SJSA1 (cell line): Measurements from ENCODE around the gene MAFF. TPM values are rescaled to one million over a fixed set of nuclear protein-coding genes. Genes with fewer than 3 reads are reported as not detected.

Source experiments
- DNase-seq, 2 experiments: peaks; one replicate each; pipeline ENCODE4 v3.0.0-alpha.2; 2015 to 2020; ENCODE audit warnings: low spot score in 2 of 2, low read depth in 1 of 2
- H3K27ac ChIP-seq: fragments of 250-450 bp; sonication (Bioruptor Pico); 2 replicates; pipeline ENCODE4 v1.5.1; 2020; ENCODE audit warnings: mild to moderate bottlenecking, moderate library complexity
- H3K27me3 ChIP-seq: fragments of 250-450 bp; sonication (Bioruptor Pico); replicated peaks from 2 replicates; pipeline ENCODE4 v1.5.1; 2020; ENCODE audit warnings: mild to moderate bottlenecking, moderate library complexity
- H3K36me3 ChIP-seq: fragments of 250-450 bp; sonication (Bioruptor Pico); 2 replicates; pipeline ENCODE4 v1.5.1; 2020; ENCODE audit warnings: mild to moderate bottlenecking
- H3K4me1 ChIP-seq: fragments of 250-450 bp; sonication (Bioruptor Pico); replicated peaks from 2 replicates; pipeline ENCODE4 v1.6.1; 2021; ENCODE audit warnings: mild to moderate bottlenecking
- H3K4me3 ChIP-seq: fragments of 250-450 bp; sonication (Bioruptor Pico); 2 replicates; pipeline ENCODE4 v1.5.1; 2020; ENCODE audit warnings: mild to moderate bottlenecking
- H3K9me3 ChIP-seq: fragments of 250-450 bp; sonication (Bioruptor Pico); replicated peaks from 2 replicates; pipeline ENCODE4 v1.5.1; 2020; ENCODE audit warnings: mild to moderate bottlenecking
- total RNA-seq: library from RNA; depleted of rRNA; stranded (reverse); fragments of >200 nt; shearing (Covaris generic); gene quantifications from 2 replicates; pipeline ENCODE4 v1.2.3, GENCODE V29; 2014

Gene MAFF
- total RNA-seq, 1 experiment from 2014 or later: 52.1 TPM

DNA sequence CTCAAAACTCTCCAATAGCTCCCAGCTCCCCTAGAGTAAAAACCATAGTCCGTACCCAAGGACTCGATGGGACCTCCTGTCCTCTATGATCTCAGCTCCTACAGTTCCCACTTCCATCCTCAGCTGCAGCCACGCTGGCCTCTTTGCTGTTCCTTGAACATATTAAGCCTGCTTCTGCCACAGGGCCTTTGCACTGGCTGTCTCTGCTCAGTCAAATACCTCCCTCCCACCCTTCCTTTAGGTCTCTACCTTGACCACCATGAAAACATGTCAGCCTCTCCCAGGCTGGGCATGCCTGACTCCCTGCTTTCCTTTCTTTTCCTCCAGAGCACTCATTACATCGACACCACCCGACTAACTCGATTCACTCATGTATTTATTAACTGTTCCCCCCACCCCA, 46.5 kb downstream of the MAFF start:
- no peak for DNase-seq
- no peaks in the 10 kb centered on the region; the same call in 1 of the 2 replicates for H3K9me3 ChIP-seq

DNA sequence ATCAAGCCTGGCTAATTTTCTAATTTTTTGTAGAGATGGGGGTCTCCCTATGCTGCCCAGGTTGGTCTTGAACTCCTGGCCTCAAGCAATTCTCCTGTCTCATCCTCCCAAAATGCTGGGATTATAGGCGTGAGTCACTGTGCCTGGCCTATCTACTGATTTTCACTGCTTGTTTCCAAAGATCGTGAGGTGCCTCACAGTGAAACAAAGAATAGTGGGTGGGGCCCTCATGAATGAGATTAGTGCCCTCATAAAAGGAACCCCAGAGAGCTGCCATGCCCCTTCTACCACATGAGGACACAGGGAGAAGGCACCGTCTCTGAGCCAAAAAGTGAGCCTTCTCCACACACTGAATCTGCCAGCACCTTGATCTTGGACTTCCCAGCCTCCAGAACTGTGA, 47.5 kb downstream of the MAFF start:
- Histone ChIP-seq H3K27ac (no peak overlapping the region), H3K4me3 (no peak overlapping the region), H3K9me3 (no peaks in the 10 kb centered on the region; the same call in 1 of the 2 replicates), H3K4me1 (no peaks in the 10 kb centered on the region), H3K36me3 (peaks cover 35% of the 10 kb centered on the region), H3K27me3 (no peaks in the 10 kb centered on the region)
- DNase-seq: no peak

More for the DNA sequence above, 46.5 kb downstream of the MAFF start:
- peaks cover 8% of the 10 kb centered on the region for H3K4me1 ChIP-seq
- no peak overlapping the region for H3K4me3 ChIP-seq
- no peak overlapping the region for H3K27ac ChIP-seq
- peaks cover 46% of the 10 kb centered on the region for H3K36me3 ChIP-seq
- H3K27me3 ChIP-seq: no peaks in the 10 kb centered on the region

DNA sequence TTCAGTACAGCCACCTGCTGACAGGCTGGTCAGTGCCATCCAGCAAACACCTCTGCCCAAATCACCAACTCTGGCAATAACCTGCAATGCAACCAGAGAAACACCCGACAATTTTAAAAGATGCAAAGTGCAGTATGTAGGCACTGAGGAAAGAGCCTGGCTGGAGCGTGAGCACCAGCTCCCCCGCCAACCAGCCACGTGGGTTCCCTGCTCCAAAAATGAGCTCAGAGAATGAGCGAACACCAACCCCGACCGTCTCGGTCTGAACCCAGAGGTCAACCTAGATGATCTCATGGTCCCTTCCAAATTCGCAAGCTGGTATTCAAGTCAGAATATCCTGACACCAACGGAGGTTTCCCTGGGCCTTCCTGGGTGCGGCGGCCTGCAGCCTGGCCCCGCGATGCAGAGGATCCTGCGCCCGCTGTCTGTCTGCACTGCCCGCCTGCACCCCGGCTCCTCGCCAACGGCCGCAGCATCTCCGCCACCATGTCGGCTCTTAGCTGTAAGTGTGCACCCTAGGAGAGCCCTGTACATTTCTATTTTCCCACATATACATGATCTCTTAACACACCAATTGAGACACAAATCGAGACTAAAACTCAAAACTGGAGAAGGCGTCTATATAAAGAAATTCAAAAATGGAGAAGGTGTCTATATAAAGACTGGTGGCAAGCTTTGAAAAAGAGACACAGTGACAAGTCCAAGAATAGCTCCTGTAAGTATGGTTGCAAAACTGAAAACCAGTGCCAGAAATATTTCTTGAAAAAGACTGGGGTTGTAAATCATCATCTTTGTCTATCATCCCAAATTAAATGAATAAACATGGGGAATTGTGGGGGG, 48.2 kb downstream of the MAFF start:
- DNase-seq: no peak
- no peaks in the 10 kb centered on the region for H3K4me1 ChIP-seq
- H3K4me3 ChIP-seq: no peak overlapping the region
- H3K9me3 ChIP-seq: no peaks in the 10 kb centered on the region; the same call in 1 of the 2 replicates
- H3K27ac ChIP-seq: no peak overlapping the region
- H3K27me3 ChIP-seq: no peaks in the 10 kb centered on the region
- H3K36me3 ChIP-seq: peaks cover 29% of the 10 kb centered on the region

DNA sequence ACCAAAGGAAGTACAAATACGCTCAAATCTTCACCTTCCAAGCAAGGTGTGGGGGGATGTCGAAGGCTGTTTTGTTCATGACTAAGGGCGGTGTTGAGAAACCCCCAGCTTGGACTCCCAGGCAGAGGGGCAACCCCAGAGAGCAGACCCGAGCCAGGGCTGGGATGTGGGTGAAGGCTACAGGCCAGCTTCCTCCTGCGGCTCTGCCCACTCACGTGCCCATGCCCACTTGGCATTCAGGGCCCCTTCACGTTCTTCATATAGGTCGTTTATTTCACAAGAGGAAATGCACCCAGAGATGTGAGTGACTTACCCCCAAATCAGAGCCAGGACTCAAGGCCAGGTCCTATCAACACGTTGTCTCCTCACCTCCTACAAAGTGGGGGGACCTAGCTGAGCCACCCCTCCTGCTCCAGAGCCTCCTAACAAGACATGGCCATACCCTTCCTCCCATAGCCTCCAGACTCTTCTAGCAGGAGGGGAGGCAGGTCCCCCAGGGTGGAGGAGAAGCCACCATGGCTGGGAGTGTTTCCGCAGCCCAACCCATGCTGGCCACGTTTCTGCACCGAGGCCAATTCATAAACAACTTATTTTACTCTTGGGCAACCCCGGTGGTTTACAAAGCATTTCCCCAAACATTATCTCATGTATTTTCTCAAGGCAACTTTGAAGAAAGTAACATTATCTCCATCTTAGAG, 49.0 kb downstream of the MAFF start:
- no peak for DNase-seq
- Histone ChIP-seq H3K27ac (no peak overlapping the region), H3K4me3 (no peak overlapping the region)

DNA sequence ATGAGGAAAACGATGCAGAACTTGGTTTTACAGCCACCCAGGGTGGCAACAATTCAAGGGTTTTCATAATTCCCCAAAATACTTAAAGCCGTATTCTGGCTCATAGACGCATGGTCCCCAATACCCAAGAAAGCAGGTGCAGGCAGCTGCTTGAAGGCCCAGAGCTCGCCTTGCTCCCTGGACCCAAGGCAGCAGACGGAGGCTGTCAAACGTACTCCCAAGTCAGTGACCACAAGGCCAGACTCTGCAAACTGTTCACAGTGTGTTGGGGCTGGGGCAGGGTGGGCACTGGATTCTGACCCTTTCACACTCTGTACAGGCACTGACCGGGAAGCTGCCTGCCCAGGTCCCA, 49.5 kb downstream of the MAFF start:
- H3K9me3 ChIP-seq: no peaks in the 10 kb centered on the region; the same call in 1 of the 2 replicates
- H3K27ac ChIP-seq: no peak overlapping the region
- DNase-seq: no peak
- no peak overlapping the region for H3K4me3 ChIP-seq
- H3K36me3 ChIP-seq: peaks cover 24% of the 10 kb centered on the region
- no peaks in the 10 kb centered on the region for H3K4me1 ChIP-seq
- no peaks in the 10 kb centered on the region for H3K27me3 ChIP-seq

More for the DNA sequence above, 49.0 kb downstream of the MAFF start:
- Histone ChIP-seq H3K4me1 (no peaks in the 10 kb centered on the region), H3K9me3 (no peaks in the 10 kb centered on the region; the same call in 1 of the 2 replicates), H3K27me3 (no peaks in the 10 kb centered on the region), H3K36me3 (peaks cover 29% of the 10 kb centered on the region)

DNA sequence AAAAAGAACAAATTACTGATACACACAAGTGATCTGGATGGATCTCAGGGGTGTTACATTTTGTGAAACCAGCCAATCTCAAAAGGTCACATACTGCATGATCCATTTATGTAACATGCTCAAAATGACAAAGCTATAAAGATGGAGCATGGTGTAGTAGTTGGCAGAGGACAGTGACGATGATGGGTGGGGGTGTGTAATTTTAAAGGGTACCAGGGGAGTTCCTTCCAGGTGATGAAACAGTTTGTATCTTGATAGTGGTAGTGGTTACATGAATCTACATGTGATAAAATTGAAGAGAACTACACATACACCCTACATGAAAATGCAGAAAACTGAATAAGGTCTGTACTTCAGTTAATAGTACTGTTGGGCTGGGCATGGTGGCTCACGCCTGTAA, 53.9 kb downstream of the MAFF start:
- H3K4me1 ChIP-seq: peaks cover 11% of the 10 kb centered on the region
- H3K9me3 ChIP-seq: no peaks in the 10 kb centered on the region
- H3K36me3 ChIP-seq: peaks cover 4% of the 10 kb centered on the region; the same call in 1 of the 2 replicates
- H3K4me3 ChIP-seq: no peak overlapping the region
- no peak overlapping the region for H3K27ac ChIP-seq
- no peaks in the 10 kb centered on the region for H3K27me3 ChIP-seq
- no peak for DNase-seq

DNA sequence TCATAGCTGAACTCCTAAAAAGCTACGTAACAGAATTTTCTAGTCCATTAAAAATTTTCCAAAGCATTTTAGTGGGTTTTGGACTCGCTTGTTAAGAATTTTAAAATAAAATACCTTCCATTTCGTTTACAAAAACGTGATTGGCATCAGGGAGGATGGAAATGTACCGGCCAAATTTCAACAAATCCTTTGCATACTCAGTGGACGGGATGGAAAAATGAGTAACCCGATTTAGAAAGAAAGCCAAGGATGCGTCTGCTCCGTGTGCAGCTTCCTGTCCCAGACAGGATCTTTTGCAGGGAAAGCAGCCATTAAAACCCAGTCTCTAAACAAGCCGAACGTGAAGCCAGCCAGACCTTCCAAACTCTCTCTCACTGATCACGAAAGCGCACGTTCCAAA, 55.4 kb downstream of the MAFF start:
- Histone ChIP-seq H3K4me1 (peaks cover 11% of the 10 kb centered on the region), H3K4me3 (no peak overlapping the region), H3K36me3 (peaks cover 12% of the 10 kb centered on the region), H3K27me3 (no peaks in the 10 kb centered on the region), H3K9me3 (no peaks in the 10 kb centered on the region), H3K27ac (peak overlapping the region; percentile 50)
- DNase-seq: no peak

DNA sequence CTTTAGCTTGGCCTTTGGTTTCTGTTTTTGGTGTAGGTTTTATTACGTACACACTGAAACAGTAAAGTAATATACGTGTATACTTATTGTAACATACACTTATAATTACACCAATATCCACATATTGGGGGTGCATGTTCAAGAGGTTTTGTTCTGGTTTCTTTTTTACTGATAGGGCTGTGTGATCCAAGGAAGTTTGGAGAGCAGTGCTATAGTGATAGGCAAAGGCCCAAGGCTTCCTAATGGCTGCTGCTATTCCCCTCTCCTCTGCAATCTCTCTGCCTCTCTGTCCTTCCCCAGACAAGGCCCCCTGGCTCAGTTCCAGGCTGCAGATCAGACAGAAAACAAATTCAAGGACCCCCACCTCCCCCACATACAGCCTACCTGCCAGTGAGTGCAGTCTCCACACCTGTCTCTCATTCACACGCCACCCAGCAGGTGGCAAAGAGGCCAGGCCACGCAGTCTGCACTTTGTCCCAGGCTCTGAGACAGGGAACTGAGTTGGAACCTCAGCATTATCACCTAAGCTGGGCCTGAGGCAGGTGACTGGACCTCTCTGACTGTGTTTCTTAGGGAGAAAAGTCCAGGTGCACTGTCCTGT, 56.0 kb downstream of the MAFF start:
- H3K9me3 ChIP-seq: no peaks in the 10 kb centered on the region
- DNase-seq: no peak
- no peaks in the 10 kb centered on the region for H3K27me3 ChIP-seq
- H3K36me3 ChIP-seq: peaks cover 18% of the 10 kb centered on the region
- no peak overlapping the region for H3K4me3 ChIP-seq
- H3K4me1 ChIP-seq: peaks cover 11% of the 10 kb centered on the region
- H3K27ac ChIP-seq: peak overlapping the region; percentile 50

DNA sequence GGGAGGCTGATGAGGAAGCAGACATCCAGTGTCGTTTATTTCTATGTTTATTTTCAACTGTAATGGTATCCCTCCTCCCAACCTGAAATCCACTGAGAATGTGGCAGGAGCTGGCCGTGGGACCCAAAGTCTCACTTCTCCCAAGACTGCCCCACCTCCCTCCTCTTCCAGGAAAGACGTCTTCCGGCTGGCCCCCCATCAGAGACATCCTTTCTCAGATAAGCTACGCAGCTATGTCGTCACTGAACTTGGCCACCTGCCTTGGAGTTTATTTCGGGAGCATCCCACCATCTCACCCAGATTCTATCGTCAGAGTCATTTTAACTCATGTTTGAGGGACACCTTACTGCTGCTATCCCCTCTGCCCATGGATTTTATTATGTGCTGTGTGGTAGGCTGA, 57.1 kb downstream of the MAFF start:
- Histone ChIP-seq H3K4me1 (peaks cover 11% of the 10 kb centered on the region), H3K27ac (no peak overlapping the region), H3K27me3 (no peaks in the 10 kb centered on the region), H3K4me3 (no peak overlapping the region), H3K9me3 (no peaks in the 10 kb centered on the region), H3K36me3 (peaks cover 29% of the 10 kb centered on the region)
- DNase-seq: no peak

DNA sequence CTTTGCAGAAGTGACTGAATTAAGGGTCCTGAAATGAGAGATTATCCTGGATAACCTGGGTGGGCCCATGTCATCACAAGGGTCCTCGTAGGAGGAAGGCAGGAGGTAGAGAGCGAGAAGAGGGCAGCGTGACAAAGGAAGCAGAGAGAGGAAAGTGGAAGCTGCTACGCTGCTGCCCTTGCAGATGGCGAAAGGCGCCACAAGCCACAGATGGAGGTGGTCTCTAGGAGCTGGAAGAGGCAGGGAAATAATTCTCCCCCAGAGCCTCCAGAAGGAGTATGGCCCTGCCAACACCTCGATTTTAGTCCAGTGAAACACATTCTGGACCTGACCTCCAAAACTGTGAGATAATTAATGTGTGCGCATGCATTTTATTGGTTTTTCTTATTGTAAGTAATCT, 57.6 kb downstream of the MAFF start:
- Histone ChIP-seq H3K36me3 (peaks cover 34% of the 10 kb centered on the region), H3K27me3 (no peaks in the 10 kb centered on the region), H3K9me3 (no peaks in the 10 kb centered on the region), H3K27ac (no peak overlapping the region), H3K4me1 (peaks cover 11% of the 10 kb centered on the region), H3K4me3 (no peak overlapping the region)
- no peak for DNase-seq

DNA sequence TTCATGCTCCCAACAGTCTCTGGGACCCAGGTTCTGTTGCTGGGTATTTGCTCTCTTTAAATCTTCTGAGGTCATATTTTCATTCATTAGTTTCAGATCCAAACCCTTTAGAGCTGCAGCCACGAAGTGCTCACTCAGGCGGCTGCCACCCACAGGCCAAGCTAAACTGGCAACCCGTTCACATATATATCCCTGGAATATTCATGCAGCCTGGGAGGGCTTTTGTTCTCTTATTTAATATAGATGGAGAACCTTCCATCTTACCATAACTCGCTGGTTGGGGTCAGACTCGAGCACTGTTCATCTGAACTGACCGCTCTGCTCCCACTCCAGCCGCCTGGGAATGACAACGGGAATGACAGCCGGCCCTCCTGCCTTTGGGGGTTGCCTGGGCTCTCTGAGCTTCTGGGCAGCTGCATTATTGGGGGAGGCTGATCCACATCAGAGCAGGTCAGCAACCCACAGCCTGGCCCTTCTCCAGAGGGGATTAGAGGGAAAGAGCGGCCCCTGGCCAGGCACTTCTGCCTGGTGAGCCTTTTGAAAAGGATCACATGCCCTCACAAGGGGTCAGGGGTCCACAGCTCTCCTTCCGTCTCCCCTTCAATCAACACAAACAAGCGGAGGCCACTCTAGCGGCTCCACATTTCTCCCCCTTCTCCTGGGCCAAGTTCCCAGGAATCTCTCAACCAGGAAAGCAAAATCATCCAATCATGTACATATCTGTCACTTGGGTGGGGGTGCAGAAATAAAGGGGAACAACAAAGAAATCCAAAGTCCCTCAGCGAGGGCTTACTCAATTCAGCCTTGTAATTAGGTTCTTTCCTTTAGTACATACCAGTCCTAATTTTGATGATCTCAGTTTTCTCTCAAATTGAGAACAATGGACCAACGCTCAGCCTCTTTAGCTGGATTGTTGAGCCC, 59.2 kb downstream of the MAFF start:
- H3K36me3 ChIP-seq: peaks cover 47% of the 10 kb centered on the region
- DNase-seq: no peak
- H3K4me1 ChIP-seq: peaks cover 11% of the 10 kb centered on the region
- H3K27ac ChIP-seq: no peak overlapping the region
- H3K4me3 ChIP-seq: no peak overlapping the region
- no peaks in the 10 kb centered on the region for H3K27me3 ChIP-seq
- H3K9me3 ChIP-seq: no peaks in the 10 kb centered on the region

DNA sequence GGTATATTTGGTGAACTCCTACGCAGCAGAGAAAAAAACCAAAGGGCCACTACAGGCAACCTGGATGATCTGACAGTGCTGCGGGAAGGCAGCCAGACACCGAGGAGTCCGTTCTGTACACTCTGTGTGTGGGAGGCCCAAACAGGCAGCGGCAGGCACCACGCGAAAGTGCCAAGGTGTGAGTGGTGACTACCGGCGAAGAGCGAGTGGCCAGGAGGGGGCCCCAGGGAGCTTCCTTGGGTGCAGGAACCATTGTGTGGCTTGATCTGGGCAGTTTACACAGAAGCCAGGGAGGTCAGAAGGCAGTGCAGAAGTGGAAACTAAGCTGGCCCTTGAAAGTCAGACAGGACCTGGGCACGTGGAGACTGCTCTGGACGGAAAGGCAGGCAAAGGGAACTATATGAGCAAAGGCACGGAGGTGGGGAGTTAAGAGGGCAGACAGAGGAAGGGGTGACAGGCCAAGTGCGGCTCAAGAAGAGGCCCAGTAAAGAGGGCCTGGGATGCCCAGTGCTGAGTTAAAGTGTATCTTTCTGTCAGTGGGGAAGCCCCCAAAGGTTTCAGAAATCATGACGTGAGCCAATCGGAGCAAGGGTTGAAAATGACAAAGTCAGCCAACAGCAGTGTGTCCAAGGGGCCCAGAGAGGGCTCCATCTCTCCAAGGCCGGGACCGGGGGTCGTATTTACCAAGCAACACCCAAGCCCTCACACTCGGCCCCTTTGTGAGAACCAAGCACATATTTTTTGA, 60.4 kb downstream of the MAFF start:
- Histone ChIP-seq H3K27ac (no peak overlapping the region), H3K27me3 (no peaks in the 10 kb centered on the region), H3K9me3 (no peaks in the 10 kb centered on the region), H3K4me1 (peaks cover 19% of the 10 kb centered on the region), H3K36me3 (peaks cover 51% of the 10 kb centered on the region), H3K4me3 (no peak overlapping the region)
- DNase-seq: no peak
